ENCODE measurements around the gene NATD1.
A peak's percentile ranks its signal among the peaks of the same experiment; 100 is the strongest.

Gene NATD1

DNA sequence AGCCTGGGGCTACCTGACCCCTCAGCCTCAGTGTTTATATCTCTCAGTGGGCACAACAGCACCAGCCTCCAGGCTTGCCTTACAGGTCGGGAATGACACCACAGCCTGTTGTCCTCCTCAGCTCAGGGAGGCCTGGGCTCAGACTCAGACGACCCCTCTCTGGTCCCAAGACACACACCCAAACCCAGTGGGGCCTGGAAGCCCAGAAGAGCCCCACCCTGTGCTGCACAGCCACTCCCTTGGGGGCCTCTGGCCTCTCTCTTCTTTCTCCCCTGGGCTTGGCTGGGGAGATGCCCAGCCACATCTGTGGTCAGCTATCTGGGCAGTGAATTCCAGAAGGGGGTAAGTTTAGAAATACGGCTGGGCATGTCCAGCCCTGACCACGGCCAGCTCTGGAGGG lies 2.4 kb downstream of the NATD1 start:
- intact Hi-C loops (cut with DNase I) = no loop called here
- peak in 2 of 10 donors; percentile 23 to 66 for DNase-seq

- intact Hi-C loops (cut with DNase I) = no loop called here
- DNase-seq = peak in 2 of 10 donors; percentile 67 to 75
Measured at GRCh38 chr17:21249920-21250703, 3.1 kb downstream of the NATD1 start.

DNA sequence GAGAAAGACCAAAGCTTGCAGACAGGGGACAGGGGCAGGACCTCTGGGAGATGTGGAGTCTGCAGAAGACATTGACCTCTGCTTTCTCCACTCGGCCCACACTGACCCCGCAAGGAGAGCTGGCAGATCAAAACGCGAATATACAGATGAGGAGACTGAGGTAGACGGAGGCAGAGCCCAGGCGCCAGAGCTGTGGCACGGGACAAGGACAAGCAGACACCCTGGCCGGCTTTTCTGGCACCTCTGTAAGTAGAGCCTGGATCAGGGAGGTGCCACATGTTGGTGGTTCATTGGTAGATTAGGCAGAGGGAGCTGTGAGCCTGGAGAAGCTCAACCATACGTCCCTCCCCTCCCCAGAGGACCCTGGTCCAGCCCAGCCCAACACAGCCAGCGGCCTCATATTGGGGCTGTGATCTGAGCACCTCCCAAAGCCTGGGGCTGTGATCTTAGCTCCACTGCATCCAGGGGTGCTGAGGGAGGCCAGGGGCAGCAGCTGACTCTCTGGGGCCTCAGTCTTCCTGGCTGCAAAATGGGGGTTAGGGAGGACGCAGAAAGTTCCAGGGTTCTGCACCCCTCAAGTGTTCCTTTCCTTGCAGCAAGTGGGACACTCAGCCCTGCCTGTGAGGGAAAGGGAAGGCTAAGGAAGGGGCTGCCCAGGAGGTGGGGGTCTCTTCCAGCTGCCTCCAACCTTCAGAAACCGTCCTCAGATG lies 4.0 kb downstream of the NATD1 start:
- peak in 3 of 10 donors; percentile 50 to 71 (median 63) for DNase-seq
- intact Hi-C loops (cut with DNase I) = no loop called here

- intact Hi-C loops (cut with DNase I) = no loop called here
Measured at GRCh38 chr17:21248500-21248899, 4.7 kb downstream of the NATD1 start.

DNA sequence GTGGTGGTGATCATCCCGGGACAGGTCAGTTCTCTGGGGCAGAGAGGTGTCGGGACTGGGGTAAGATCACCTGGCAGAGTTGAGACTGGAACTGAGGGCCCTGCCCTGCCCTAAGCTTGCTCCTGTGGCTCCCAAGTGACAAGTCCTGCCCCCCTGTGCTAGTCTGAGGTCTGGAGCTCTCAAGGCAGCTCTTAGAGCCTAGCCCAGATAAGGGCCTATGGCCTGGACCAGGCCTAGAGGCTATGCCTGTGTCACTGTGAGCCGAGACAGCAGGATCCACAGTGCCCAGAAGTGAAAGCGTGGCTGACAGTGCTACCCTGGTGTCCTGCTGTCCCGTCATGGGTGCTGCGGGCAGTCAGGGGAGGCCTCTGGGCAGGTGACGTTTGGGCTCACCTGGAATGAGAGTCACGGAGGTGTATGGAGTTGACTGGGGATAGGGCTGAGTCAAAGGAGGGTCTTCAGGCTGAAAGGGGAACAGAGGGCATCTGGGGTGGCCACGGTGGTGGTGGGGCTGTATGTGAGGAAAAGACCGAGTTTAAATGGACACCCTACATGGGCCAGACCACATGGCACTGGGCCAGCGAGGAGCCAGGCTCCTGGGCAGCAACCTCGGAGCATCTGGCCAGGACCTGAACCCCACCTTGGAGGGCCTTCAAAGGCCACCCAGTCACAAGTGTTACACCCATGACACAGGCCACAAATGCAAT lies 5.5 kb downstream of the NATD1 start:
- DNase-seq = peak in 3 of 10 donors; percentile 55 to 78 (median 74)
- intact Hi-C loops (cut with DNase I) = no loop called here

More at GRCh38 chr17:21248500-21248899, 4.7 kb downstream of the NATD1 start:
- peak in 1 of 10 donors; percentile 39 for DNase-seq

DNA sequence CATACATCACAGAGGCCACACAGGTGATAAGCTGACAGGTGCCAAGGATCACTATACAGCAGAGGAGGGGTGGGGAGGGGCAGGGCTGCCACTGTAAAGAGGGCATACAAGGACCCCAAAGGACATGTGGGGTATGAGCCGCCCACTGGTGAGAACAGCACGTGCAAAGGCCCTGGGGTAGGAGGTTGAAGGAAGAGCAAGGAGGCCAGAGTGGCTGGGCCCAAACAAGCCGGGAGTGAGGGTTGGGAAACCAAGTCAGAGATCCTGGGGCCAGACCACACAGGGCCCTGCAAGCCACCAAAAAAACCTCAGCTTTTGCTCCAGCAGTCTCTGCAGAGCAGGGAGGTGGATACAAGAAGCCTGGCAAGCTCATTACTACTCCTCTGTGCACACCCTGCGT lies 6.5 kb downstream of the NATD1 start:
- DNase-seq = peak in 3 of 10 donors; percentile 30 to 72 (median 50)
- intact Hi-C loops (cut with DNase I) = no loop called here

- peak in 1 of 10 donors; percentile 74 for DNase-seq
- intact Hi-C loops (cut with DNase I) = no loop called here
Measured at GRCh38 chr17:21245639-21246084, 7.5 kb downstream of the NATD1 start.

GRCh38 chr17:21243516-21244303 lies 9.5 kb downstream of the NATD1 start:
- DNase-seq = peak in 3 of 10 donors; percentile 31 to 80 (median 39)
- intact Hi-C loops (cut with DNase I) = no loop called here

- intact Hi-C loops (cut with DNase I) = no loop called here
Measured at GRCh38 chr17:21242780-21243515, 10.3 kb downstream of the NATD1 start.

GRCh38 chr17:21242026-21242697 lies 11.0 kb downstream of the NATD1 start:
- peak in 1 of 10 donors; percentile 63 for DNase-seq
- intact Hi-C loops (cut with DNase I) = no loop called here

More at GRCh38 chr17:21242780-21243515, 10.3 kb downstream of the NATD1 start:
- DNase-seq = peak in 3 of 10 donors; percentile 69 to 79 (median 71)

DNA sequence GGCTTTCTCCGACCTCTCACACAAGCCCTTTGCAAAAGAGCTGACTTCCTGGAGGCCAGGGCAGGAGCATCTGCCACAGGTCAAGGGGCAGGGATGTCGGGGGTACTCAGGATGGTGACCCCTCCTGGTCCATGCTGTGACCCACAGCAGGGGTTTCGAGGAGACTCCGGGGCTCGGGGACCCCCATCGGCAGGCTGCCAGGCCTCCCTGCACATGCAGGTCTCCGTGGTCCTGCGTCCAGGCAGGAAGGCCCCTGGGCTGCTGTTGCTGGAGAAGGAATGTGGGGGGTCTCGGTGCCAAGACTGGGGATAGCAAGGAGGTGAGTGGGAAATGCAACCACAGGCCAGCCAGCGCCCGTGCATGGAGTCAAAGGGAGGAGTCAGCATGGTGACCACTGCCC lies 11.6 kb downstream of the NATD1 start:
- intact Hi-C loops (cut with DNase I) = no loop called here
- peak in 2 of 10 donors; percentile 52 to 83 for DNase-seq

GRCh38 chr17:21240369-21241055 lies 12.7 kb downstream of the NATD1 start:
- DNase-seq = peak in 2 of 10 donors; percentile 73 to 81
- intact Hi-C loops (cut with DNase I) = no loop called here

GRCh38 chr17:21239680-21240368 lies 13.4 kb downstream of the NATD1 start:
- peak in 2 of 10 donors; percentile 51 to 85 for DNase-seq
- intact Hi-C loops (cut with DNase I) = no loop called here

- intact Hi-C loops (cut with DNase I) = no loop called here
- peak in 1 of 10 donors; percentile 11 for DNase-seq
Measured at GRCh38 chr17:21235921-21236320, 17.3 kb downstream of the NATD1 start.

DNA sequence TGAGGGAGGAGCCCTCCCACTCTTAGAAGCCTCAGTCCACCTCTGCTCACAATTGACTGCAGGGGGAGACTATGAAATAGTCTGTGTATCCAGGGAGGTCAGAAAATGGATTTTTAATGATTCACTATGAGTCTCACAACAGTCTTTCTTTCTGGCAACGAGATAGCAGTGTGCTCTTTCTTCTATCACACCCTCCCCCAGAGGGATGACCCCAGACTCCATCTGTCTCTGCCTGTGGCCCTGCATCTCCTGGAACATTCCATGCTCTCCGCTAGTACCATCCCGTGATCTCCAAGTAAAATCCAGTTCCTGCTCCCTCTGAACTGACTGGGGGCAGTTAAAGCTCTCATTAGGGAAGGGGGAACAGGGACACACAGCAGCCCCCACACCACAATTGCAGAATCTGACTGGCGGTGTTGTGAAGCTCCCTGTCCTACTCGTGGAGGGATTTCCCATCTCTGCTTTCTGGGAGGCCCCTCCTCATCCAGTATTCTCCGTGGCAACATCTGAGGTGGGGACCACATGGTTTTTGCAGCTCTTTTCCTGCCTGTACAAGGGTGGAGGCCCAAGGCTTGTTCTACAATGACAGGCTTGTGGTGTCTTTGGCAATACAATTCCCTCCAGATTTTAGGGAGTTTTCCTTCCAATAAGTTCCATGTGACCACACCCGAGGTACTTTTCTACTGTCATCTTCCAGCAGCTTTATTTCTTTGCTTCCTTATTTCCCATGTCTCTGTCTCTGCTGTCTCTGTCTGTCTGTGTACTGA lies 19.4 kb downstream of the NATD1 start:
- intact Hi-C loops (cut with DNase I) = no loop called here
- peak in 1 of 10 donors; percentile 20 for DNase-seq

DNA sequence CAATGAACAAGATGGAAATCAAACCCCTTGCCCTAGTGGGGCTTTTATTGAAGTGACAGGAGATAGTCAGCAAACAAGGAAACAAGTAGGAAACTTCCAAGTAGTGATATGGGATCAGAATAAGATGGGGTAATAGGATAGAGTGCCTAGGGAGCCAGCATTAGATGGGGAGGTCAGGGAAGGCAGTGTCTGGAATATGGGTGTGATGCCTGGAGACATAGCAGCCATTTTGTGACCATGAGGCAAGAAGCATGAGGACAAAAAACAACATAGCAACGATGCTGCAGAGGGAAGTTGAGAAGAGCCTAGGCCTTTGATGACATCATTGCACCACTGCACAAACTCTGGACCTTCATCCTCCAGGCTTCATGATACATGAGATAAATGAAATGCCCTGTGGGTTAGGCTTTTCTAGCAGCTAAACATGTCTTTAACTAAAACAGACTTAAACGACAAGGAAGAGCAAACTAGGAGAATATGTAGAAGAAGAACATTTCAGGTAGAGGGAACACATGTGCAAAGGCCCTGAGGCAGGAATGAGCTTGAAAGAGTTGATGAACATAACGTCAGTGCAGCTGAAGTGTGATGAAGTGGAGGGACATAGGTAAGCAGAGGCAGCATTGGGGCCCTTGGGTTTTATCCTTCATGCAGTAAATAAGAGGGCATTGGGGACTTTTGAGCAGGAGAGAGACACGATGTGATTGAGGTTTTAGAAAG lies 21.0 kb downstream of the NATD1 start:
- intact Hi-C loops (cut with DNase I) = no loop called here
- no peak for DNase-seq

Measured in posterior cingulate gyrus (tissue), 11 donors.